Endothelial cell of umbilical vein (primary cell): ENCODE data around the gene SIRT3. TPM values are rescaled to one million over a fixed set of nuclear protein-coding genes. Genes with fewer than 3 reads are reported as not detected.

Experiments
- BruUV-seq: library from RNA; stranded (reverse); fragments of 400-500 nt; replicated peaks from 2 replicates; lab custom pipeline; 2021; lab: Mats Ljungman, UMichigan
- CTCF ChIA-PET: fragments of 300-600, 350-600 bp; sonication (Branson Sonifier 250); formaldehyde crosslinking; loops from one replicate; lab custom pipeline; 2021; ENCODE audit warnings: antibody characterized with exemption, inconsistent platforms; lab: Charles Lee
- POLR2A ChIA-PET: fragments of 300-600, 350-600 bp; sonication (Branson Sonifier 250); formaldehyde crosslinking; loops from one replicate; lab custom pipeline; 2021; ENCODE audit warnings: antibody characterized with exemption, inconsistent platforms; lab: Charles Lee
- DNase-seq: peaks from one replicate; pipeline ENCODE4 v3.0.0-alpha.2; 2011; ENCODE audit warnings: low read depth, low spot score
- FAIRE-seq: peaks from 2 replicates; lab custom pipeline; 2011; peaks lifted over from hg19 to GRCh38; lab: Jason Lieb, UNC
- H2AFZ ChIP-seq: 2 replicates; pipeline ENCODE4 v1.6.0; 2012; ENCODE audit warnings: low read depth, low read length, control low read depth, inconsistent platforms
- H3K27ac ChIP-seq: 2 replicates; pipeline ENCODE4 v1.5.1; 2011; ENCODE audit warnings: low read depth, mild to moderate bottlenecking, control low read depth, low read length, moderate library complexity; ENCODE audit not compliant: insufficient read depth
- H3K27me3 ChIP-seq, 2 experiments: 2 replicates each; pipeline versions ENCODE4 v1.6.0 to v1.6.1; 2011; ENCODE audit warnings: low read length in 2 of 2, mixed read lengths in 1 of 2; ENCODE audit not compliant: control insufficient read depth in 2 of 2, insufficient read depth in 2 of 2
- H3K36me3 ChIP-seq, 2 experiments: 2 replicates in 1 of 2; 3 replicates in 1 of 2; pipeline ENCODE4 v1.5.1; 2011; ENCODE audit warnings: low read length in 2 of 2, mild to moderate bottlenecking in 1 of 2, moderate library complexity in 1 of 2; ENCODE audit not compliant: control insufficient read depth in 2 of 2, insufficient read depth in 2 of 2; ENCODE audit errors: extremely low read depth in 1 of 2
- H3K4me1 ChIP-seq: 3 replicates; pipeline ENCODE4 v1.5.1; 2011; ENCODE audit warnings: mild to moderate bottlenecking, low read length; ENCODE audit not compliant: control insufficient read depth, insufficient read depth; ENCODE audit errors: extremely low read depth
- H3K4me2 ChIP-seq: 2 replicates; pipeline ENCODE4 v1.6.1; 2011; ENCODE audit warnings: low read length, control low read depth, mixed read lengths; ENCODE audit not compliant: insufficient read depth
- H3K4me3 ChIP-seq, 3 experiments: fragments of 200-600 bp in 1 of 3; sonication (generic), shearing (Covaris generic) in 1 of 3; replicated peaks in 1 of 3; 2 replicates each; pipeline ENCODE4 v1.5.1; 2011 to 2016; ENCODE audit warnings: control low read depth in 3 of 3, low read length in 3 of 3, mild to moderate bottlenecking in 2 of 3, inconsistent platforms in 1 of 3, low read depth in 1 of 3, moderate library complexity in 1 of 3; ENCODE audit not compliant: insufficient read depth in 1 of 3
- H3K79me2 ChIP-seq: 2 replicates; pipeline ENCODE4 v1.6.0; 2012; ENCODE audit warnings: low read length, inconsistent platforms; ENCODE audit not compliant: control insufficient read depth, insufficient read depth
- H3K9ac ChIP-seq: replicated peaks from 2 replicates; pipeline ENCODE3; 2011; ENCODE audit warnings: low read length, control low read depth; ENCODE audit not compliant: insufficient read depth; ENCODE audit errors: extremely low read depth
- H3K9me1 ChIP-seq: replicated peaks from 3 replicates; pipeline ENCODE4 v1.6.0; 2011; ENCODE audit warnings: mild to moderate bottlenecking, low read length; ENCODE audit not compliant: control insufficient read depth, insufficient read depth; ENCODE audit errors: extremely low read depth
- H3K9me3 ChIP-seq: replicated peaks from 2 replicates; pipeline ENCODE4 v1.5.1; 2012; ENCODE audit warnings: low read length, inconsistent platforms; ENCODE audit not compliant: control insufficient read depth, insufficient read depth
- H4K20me1 ChIP-seq: replicated peaks from 2 replicates; pipeline ENCODE3; 2011; ENCODE audit warnings: mild to moderate bottlenecking, low read length; ENCODE audit not compliant: control insufficient read depth, insufficient read depth; ENCODE audit errors: extremely low read depth
- EZH2 ChIP-seq: IDR thresholded peaks from 2 replicates; pipeline ENCODE4 v1.6.1; 2012; ENCODE audit warnings: borderline replicate concordance, low read depth, mild to moderate bottlenecking, moderate library complexity, low read length, inconsistent platforms; ENCODE audit not compliant: severe bottlenecking
- FOS ChIP-seq: IDR thresholded peaks from 2 replicates; pipeline ENCODE4 v1.6.1; 2011; ENCODE audit warnings: mild to moderate bottlenecking, low read length, moderate library complexity, borderline replicate concordance; ENCODE audit not compliant: insufficient read depth
- GATA2 ChIP-seq: IDR thresholded peaks from 2 replicates; pipeline ENCODE4 v1.7.0; 2011; ENCODE audit warnings: low read depth, mild to moderate bottlenecking, moderate library complexity, mixed read lengths, low read length; ENCODE audit not compliant: insufficient read length, insufficient read depth
- JUN ChIP-seq: IDR thresholded peaks from 2 replicates; pipeline ENCODE4 v1.6.1; 2011; ENCODE audit warnings: borderline replicate concordance, low read depth; ENCODE audit not compliant: insufficient read length, insufficient read depth
- MYC ChIP-seq: IDR thresholded peaks from one replicate; pipeline ENCODE4 v1.6.1; 2011; ENCODE audit warnings: mild to moderate bottlenecking, low read depth, low read length
- POLR2A ChIP-seq: IDR thresholded peaks from 2 replicates; pipeline ENCODE4 v1.6.1; 2012; ENCODE audit warnings: low read depth, mild to moderate bottlenecking, control low read depth, low read length
- POLR2AphosphoS5 ChIP-seq: IDR thresholded peaks from 2 replicates; pipeline ENCODE4 v1.6.1; 2012; ENCODE audit warnings: low read depth, mild to moderate bottlenecking, control low read depth, low read length, moderate library complexity; ENCODE audit not compliant: insufficient read depth
- dilution Hi-C: fragments of 300-500 bp; cut with MboI; formaldehyde crosslinking; loops from one replicate; pipeline ENCODE4 v1.15.0; 2019; ENCODE audit warnings: low sequenced_read_pairs; ENCODE audit not compliant: extremely low pct_ligation_motif_present
- intact Hi-C: fragments of 100-400 bp; cut with micrococcal nuclease; formaldehyde crosslinking; loops from one replicate; pipeline ENCODE4 v1.10.0; 2022
- polyA plus RNA-seq, 4 experiments: library from polyadenylated mRNA; depleted of rRNA in 3 of 4; stranded (reverse) in 3 of 4; unstranded in 1 of 4; fragments of >200 nt; gene quantifications; 2 replicates each; pipeline versions ENCODE4 v1.2.1 to v1.2.3, GENCODE V29; 2011 to 2012; ENCODE audit warnings: missing spikeins in 1 of 4
- total RNA-seq: library from RNA; stranded (reverse); gene quantifications from 2 replicates; pipeline ENCODE4 v1.2.3, GENCODE V29; 2021
- TF ChIP-seq, protein P1 (sequence below): IDR thresholded peaks from 2 replicates; pipeline ENCODE4 v1.6.1; 2011; ENCODE audit not compliant: insufficient read depth, insufficient read length
- TF ChIP-seq, protein P2 (sequence below), 2 donors: IDR thresholded peaks; 1 replicate in 1 of 2; 2 replicates in 1 of 2; pipeline ENCODE4 v1.5.1; 2011; ENCODE audit warnings: low read length in 2 of 2, mild to moderate bottlenecking in 2 of 2, moderate library complexity in 2 of 2, control low read depth in 1 of 2, inconsistent platforms in 1 of 2, low read depth in 1 of 2; ENCODE audit not compliant: insufficient read depth in 1 of 2; ENCODE audit errors: extremely low read depth in 1 of 2

The SIRT3 gene
- total and polyA plus RNA-seq, 2 donors (not counting 3 experiments of a cell fraction or from before 2014, with no cell fraction given), result 12.0 to 18.3 TPM

DNA sequence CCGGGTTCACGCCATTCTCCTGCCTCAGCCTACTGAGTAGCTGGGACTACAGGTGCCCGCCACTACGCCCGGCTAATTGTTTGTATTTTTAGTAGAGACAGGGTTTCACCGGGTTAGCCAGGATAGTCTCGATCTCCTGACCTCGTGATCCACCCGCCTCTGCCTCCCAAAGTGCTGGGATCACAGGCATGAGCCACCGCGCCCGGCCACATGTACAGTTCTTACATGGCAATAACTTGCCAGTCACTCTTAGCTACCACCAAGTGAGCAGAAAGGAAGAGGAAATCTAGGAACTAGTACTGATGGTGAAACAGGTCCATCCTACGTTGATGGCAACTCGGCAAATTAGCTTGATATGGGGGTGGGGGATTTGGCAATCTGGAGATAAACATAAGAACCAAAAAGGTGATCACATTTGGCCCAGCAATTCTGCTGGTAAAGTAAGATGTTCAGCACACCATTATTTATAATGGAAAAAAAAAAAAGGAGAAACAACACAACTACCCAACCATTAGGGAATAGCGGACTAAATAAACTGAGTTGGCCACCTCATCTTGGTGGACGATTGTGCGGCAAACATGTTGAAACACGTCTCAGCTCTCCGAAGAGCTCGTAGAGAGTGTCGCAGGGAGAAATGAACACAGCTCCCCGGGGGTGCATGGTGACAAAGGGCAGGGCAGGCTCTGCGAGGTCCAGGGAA, 47.4 kb upstream of the SIRT3 start:
- DNase-seq (no peak), FAIRE-seq (no peak)
- Histone ChIP-seq H4K20me1 (no peaks in the 10 kb centered on the region), H3K27me3 (peaks cover 41 to 45% of the 10 kb centered on the region in 2 experiments), H3K9me1 (no peaks in the 10 kb centered on the region), H3K4me1 (peaks cover 3% of the 10 kb centered on the region), H3K9me3 (no peaks in the 10 kb centered on the region), H3K36me3 (no peaks in the 10 kb centered on the region), H3K27ac (no peak overlapping the region), H2AFZ (no peak overlapping the region), H3K4me2 (no peak overlapping the region), H3K4me3 (no peak overlapping the region), H3K79me2 (no peaks in the 10 kb centered on the region), H3K9ac (no peak overlapping the region)
- intact Hi-C loops, result no loop called here
- POLR2A ChIA-PET, result no interaction called here
- dilution Hi-C loops, result no loop called here
- no peak for TF ChIP-seq EZH2
- TF ChIP-seq JUN, result no peak
- TF ChIP-seq MYC, result no peak
- TF ChIP-seq FOS, result no peak
- no peak for TF ChIP-seq POLR2AphosphoS5
- TF ChIP-seq, protein P1, sequence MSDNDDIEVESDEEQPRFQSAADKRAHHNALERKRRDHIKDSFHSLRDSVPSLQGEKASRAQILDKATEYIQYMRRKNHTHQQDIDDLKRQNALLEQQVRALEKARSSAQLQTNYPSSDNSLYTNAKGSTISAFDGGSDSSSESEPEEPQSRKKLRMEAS, result no peak
- TF ChIP-seq, protein P2, sequence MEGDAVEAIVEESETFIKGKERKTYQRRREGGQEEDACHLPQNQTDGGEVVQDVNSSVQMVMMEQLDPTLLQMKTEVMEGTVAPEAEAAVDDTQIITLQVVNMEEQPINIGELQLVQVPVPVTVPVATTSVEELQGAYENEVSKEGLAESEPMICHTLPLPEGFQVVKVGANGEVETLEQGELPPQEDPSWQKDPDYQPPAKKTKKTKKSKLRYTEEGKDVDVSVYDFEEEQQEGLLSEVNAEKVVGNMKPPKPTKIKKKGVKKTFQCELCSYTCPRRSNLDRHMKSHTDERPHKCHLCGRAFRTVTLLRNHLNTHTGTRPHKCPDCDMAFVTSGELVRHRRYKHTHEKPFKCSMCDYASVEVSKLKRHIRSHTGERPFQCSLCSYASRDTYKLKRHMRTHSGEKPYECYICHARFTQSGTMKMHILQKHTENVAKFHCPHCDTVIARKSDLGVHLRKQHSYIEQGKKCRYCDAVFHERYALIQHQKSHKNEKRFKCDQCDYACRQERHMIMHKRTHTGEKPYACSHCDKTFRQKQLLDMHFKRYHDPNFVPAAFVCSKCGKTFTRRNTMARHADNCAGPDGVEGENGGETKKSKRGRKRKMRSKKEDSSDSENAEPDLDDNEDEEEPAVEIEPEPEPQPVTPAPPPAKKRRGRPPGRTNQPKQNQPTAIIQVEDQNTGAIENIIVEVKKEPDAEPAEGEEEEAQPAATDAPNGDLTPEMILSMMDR (IDR thresholded peaks at IDR 0.05; ENCODE audit: extremely low read depth in 1 of 2, insufficient read depth in 1 of 2, low read depth in 1 of 2, low read length in 2 of 2), result no peak
- no peak for TF ChIP-seq POLR2A
- TF ChIP-seq GATA2, result no peak
- no TSS peak for BruUV-seq
- CTCF ChIA-PET, result interaction anchor here (1.2 kb wide), 1 partner anchor 31 kb away, joined by 3 read pairs; no protein-coding TSS in a partner anchor
